DMS153 treated with DMSO at 0.1 percent for 48 hours (cell line): ENCODE results near the gene BSPH1.
"Not testable (repeated sequence)": the region's sequence is repeated elsewhere in the genome, so short reads cannot be mapped to it uniquely, and the experiment has no call there.

Experiments used
- DNase-seq: peaks from one replicate; lab custom pipeline; 2025; ENCODE audit not compliant: unreplicated experiment; lab: John Stamatoyannopoulos, UW

BSPH1 gene

DNA sequence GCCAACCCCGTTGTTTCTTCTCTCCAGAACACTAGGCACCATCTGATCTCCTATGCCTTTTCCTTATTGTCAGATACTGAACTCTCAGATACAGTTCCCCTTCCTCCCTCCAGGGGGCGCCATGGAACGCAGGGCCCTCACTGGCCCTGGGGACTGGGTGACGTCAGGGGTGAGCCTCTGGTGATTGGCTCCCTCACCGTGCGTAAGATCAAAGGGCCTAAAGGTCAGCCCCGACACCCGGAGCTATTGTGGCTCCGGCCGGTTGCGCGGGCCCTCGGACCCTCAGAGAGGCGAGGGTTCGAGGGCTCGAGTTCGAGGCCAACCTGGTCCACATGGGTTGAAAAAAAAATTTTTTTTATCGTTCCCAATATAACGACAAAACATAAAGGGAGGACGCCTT lies 63.4 kb downstream of the BSPH1 start:
- not testable (repeated sequence) for DNase-seq

DNA sequence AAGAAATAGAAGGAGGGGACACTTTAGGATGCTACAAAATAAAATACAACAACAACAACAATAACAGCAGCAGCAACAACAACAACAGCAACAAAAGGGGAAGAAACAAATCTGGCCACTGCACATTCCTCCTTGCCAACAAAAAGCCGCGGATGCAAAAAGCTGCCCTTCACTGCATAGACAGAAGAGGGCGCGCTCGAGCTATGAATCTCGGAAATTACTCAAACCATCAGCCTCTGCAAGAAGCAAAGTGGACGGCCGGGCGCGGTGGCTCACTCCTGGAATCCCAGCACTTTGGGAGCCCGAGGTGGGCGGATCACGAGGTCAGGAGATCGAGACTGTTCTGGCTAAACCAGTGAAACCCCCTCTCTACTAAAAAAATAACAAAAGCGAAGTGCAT lies 71.9 kb downstream of the BSPH1 start:
- not testable (repeated sequence) for DNase-seq
